SK-N-MC (cell line): ENCODE data around the gene DYDC2.

Experiments
- EZH2 ChIP-seq: fragments of 200-600 bp; sonication (generic); IDR thresholded peaks from one replicate; pipeline ENCODE4 v1.6.1; 2017; ENCODE audit warnings: antibody characterized with exemption
- POLR2AphosphoS5 ChIP-seq: IDR thresholded peaks from 2 replicates; pipeline ENCODE4 v1.6.1; 2012; ENCODE audit warnings: mild to moderate bottlenecking, low read depth, low read length, borderline replicate concordance

GRCh38 chr10:80344912-80345311 is 11.7 kb upstream of the DYDC2 start:
- TF ChIP-seq POLR2AphosphoS5 (no peak), EZH2 (no peak)
